GM12878 (cell line): Measurements from ENCODE around the gene GRK2. TPM values are rescaled to one million over a fixed set of nuclear protein-coding genes. Genes with fewer than 3 reads are reported as not detected.

Source experiments
- ATAC-seq: fragments of 200-7000 bp; cut with Tn5 transposase; 3 replicates; pipeline ENCODE4 v1.9.1; 2020; ENCODE audit warnings: mild to moderate bottlenecking, moderate library complexity
- BruUV-seq: library from RNA; stranded (reverse); fragments of 400-500 nt; replicated peaks from 2 replicates; lab custom pipeline; 2021; lab: Mats Ljungman, UMichigan
- CTCF ChIA-PET: fragments of 300-600 bp; sonication (Branson Sonifier 250); formaldehyde crosslinking; extraction: SDS; loops from one replicate; lab custom pipeline; 2021; ENCODE audit warnings: inconsistent platforms; lab: Yijun Ruan, JAX
- POLR2A ChIA-PET: fragments of 350-600 bp; formaldehyde crosslinking; extraction: SDS; loops from one replicate; lab custom pipeline; 2021; ENCODE audit warnings: inconsistent platforms; lab: Charles Lee
- RAD21 ChIA-PET: fragments of 300-600 bp; sonication (Branson Sonifier 250); formaldehyde crosslinking; loops from one replicate; lab custom pipeline; 2023; ENCODE audit warnings: antibody characterized with exemption; ENCODE audit not compliant: unreplicated experiment; lab: Charles Lee
- SMC1A ChIA-PET: fragments of 300-600 bp; sonication (Branson Sonifier 250); formaldehyde crosslinking; loops from one replicate; lab custom pipeline; 2023; ENCODE audit not compliant: unreplicated experiment, uncharacterized antibody; lab: Charles Lee
- DNase-seq: peaks from one replicate; pipeline ENCODE4 v3.0.0-alpha.2; 2011; ENCODE audit warnings: low read depth, low spot score
- FAIRE-seq: peaks from 3 replicates; lab custom pipeline; 2011; peaks lifted over from hg19 to GRCh38; lab: Jason Lieb, UNC
- H2AFZ ChIP-seq: 2 replicates; pipeline ENCODE4 v1.6.0; 2011; ENCODE audit warnings: low read depth, low read length, control low read depth; ENCODE audit not compliant: control insufficient read depth
- H3K27ac ChIP-seq: 2 replicates; pipeline ENCODE4 v1.5.1; 2011; ENCODE audit warnings: control low read depth; ENCODE audit not compliant: control insufficient read depth, insufficient read depth
- H3K27me3 ChIP-seq, 2 experiments: replicated peaks in 1 of 2; 2 replicates each; pipeline versions ENCODE4 v1.6.0 to v1.6.1; 2011; ENCODE audit warnings: low read length in 1 of 2; ENCODE audit not compliant: control insufficient read depth in 2 of 2, insufficient read depth in 2 of 2
- H3K36me3 ChIP-seq, 2 experiments: 2 replicates each; pipeline ENCODE4 v1.5.1; 2011; ENCODE audit warnings: low read length in 1 of 2; ENCODE audit not compliant: control insufficient read depth in 2 of 2, insufficient read depth in 2 of 2
- H3K4me1 ChIP-seq: 2 replicates; pipeline ENCODE4 v1.6.1; 2011; ENCODE audit warnings: mild to moderate bottlenecking, low read length, moderate library complexity, mixed read lengths; ENCODE audit not compliant: control insufficient read depth, insufficient read depth
- H3K4me2 ChIP-seq: 2 replicates; pipeline ENCODE4 v1.6.0; 2011; ENCODE audit warnings: control low read depth; ENCODE audit not compliant: control insufficient read depth, insufficient read depth
- H3K4me3 ChIP-seq: fragments of 200-600 bp; sonication (generic); 2 replicates; pipeline ENCODE4 v1.5.1; 2016
- H3K79me2 ChIP-seq: 2 replicates; pipeline ENCODE4 v1.6.0; 2011; ENCODE audit warnings: low read length; ENCODE audit not compliant: control insufficient read depth, insufficient read depth
- H3K9ac ChIP-seq: 2 replicates; pipeline ENCODE4 v1.8.0; 2011; ENCODE audit warnings: low read length, control low read depth, mixed read lengths; ENCODE audit not compliant: control insufficient read depth, insufficient read depth
- H3K9me3 ChIP-seq: replicated peaks from 3 replicates; pipeline ENCODE4 v1.5.1; 2011; ENCODE audit warnings: mild to moderate bottlenecking, low read length; ENCODE audit not compliant: control insufficient read depth, insufficient read depth
- H4K20me1 ChIP-seq: 2 replicates; pipeline ENCODE4 v1.6.0; 2011; ENCODE audit not compliant: control insufficient read depth, insufficient read depth
- ATF7 ChIP-seq: fragments of 450-650 bp; IDR thresholded peaks from 2 replicates; pipeline ENCODE4 v1.6.1; 2016; ENCODE audit warnings: low read depth, mild to moderate bottlenecking
- BCL11A ChIP-seq: IDR thresholded peaks from 2 replicates; pipeline ENCODE4 v1.6.1; 2011; ENCODE audit warnings: low read depth, low read length
- BCLAF1 ChIP-seq: fragments of 450-650 bp; IDR thresholded peaks from 2 replicates; pipeline ENCODE4 v1.6.1; 2017; ENCODE audit warnings: antibody characterized with exemption, mild to moderate bottlenecking, moderate library complexity
- CHD2 ChIP-seq: IDR thresholded peaks from 2 replicates; pipeline ENCODE4 v1.6.1; 2011; ENCODE audit warnings: low read depth, low read length, improper control_type of control experiment, borderline replicate concordance
- JUNB ChIP-seq: IDR thresholded peaks from 2 replicates; pipeline ENCODE4 v1.6.1; 2016; ENCODE audit warnings: antibody characterized with exemption, mild to moderate bottlenecking
- KDM1A ChIP-seq: fragments of 200-600 bp; sonication (generic); IDR thresholded peaks from 2 replicates; pipeline ENCODE4 v1.6.1; 2016; ENCODE audit warnings: borderline replicate concordance
- MAX ChIP-seq: IDR thresholded peaks from 2 replicates; pipeline ENCODE4 v1.6.1; 2012; ENCODE audit warnings: low read depth, low read length, improper control_type of control experiment
- MYB ChIP-seq: fragments of 150-350 bp; IDR thresholded peaks from 2 replicates; pipeline ENCODE4 v1.6.1; 2014; ENCODE audit warnings: mild to moderate bottlenecking, low read depth, low read length, borderline replicate concordance
- NFXL1 ChIP-seq: fragments of 450-650 bp; IDR thresholded peaks from 2 replicates; pipeline ENCODE4 v1.6.1; 2017; ENCODE audit warnings: antibody characterized with exemption, mild to moderate bottlenecking, borderline replicate concordance
- NFYB ChIP-seq: IDR thresholded peaks from 2 replicates; pipeline ENCODE4 v1.6.1; 2011; ENCODE audit warnings: low read depth, mild to moderate bottlenecking, low read length, improper control_type of control experiment, moderate library complexity; ENCODE audit not compliant: insufficient read depth
- NR2C1 ChIP-seq: fragments of 450-650 bp; IDR thresholded peaks from 2 replicates; pipeline ENCODE4 v1.6.1; 2017; ENCODE audit warnings: antibody characterized with exemption, mild to moderate bottlenecking, moderate library complexity
- NR2F1 ChIP-seq: fragments of 450-650 bp; conservative IDR thresholded peaks from 2 replicates; pipeline ENCODE4 v1.6.1; 2017; ENCODE audit warnings: mild to moderate bottlenecking
- PKNOX1 ChIP-seq: fragments of 450-650 bp; IDR thresholded peaks from 2 replicates; pipeline ENCODE4 v1.6.1; 2016; ENCODE audit warnings: mild to moderate bottlenecking
- RAD51 ChIP-seq: fragments of 450-650 bp; IDR thresholded peaks from 2 replicates; pipeline ENCODE4 v1.6.1; 2016; ENCODE audit warnings: moderate library complexity, mild to moderate bottlenecking, inconsistent platforms
- RCOR1 ChIP-seq: conservative IDR thresholded peaks from 2 replicates; pipeline ENCODE4 v1.6.1; 2012; ENCODE audit warnings: low read depth, low read length, improper control_type of control experiment
- RUNX3 ChIP-seq: IDR thresholded peaks from 2 replicates; pipeline ENCODE4 v1.6.1; 2012; ENCODE audit warnings: low read length, inconsistent platforms
- SMARCA5 ChIP-seq: fragments of 450-650 bp; IDR thresholded peaks from 2 replicates; pipeline ENCODE4 v1.6.1; 2017; ENCODE audit warnings: mild to moderate bottlenecking
- SRF ChIP-seq, 2 experiments: IDR thresholded peaks; 2 replicates each; pipeline ENCODE4 v1.6.1; 2011; ENCODE audit warnings: low read depth in 2 of 2, low read length in 2 of 2, mild to moderate bottlenecking in 1 of 2, moderate library complexity in 1 of 2
- TARDBP ChIP-seq: IDR thresholded peaks from 2 replicates; pipeline ENCODE4 v1.6.1; 2016; ENCODE audit warnings: borderline replicate concordance
- WGBS: methylation state at CpG from one replicate; pipeline ENCODE4 v1.1.6; 2016; ENCODE audit warnings: low lambda C conversion rate; ENCODE audit not compliant: insufficient replicate concordance, insufficient coverage; ENCODE audit errors: missing lambda C conversion rate; 5-methylcytosine and 5-hydroxymethylcytosine counted together
- in situ Hi-C: fragments of 300-500 bp; cut with MboI; formaldehyde crosslinking; loops from 9 replicates; pipeline ENCODE4 v1.14.3; 2018; ENCODE audit warnings: mixed read lengths
- intact Hi-C: fragments of 100-400 bp; cut with micrococcal nuclease; formaldehyde crosslinking; loops from one replicate; pipeline ENCODE4 v1.14.2; 2022; ENCODE audit not compliant: unreplicated experiment
- polyA plus RNA-seq, 11 experiments: library from polyadenylated mRNA; depleted of rRNA in 4 of 11; unstranded in 6 of 11; stranded (reverse) in 5 of 11; fragments of >200 nt; fragmentation: Nextera tagmentation in 4 of 11; fragmentation: Illumina TruSeq in 1 of 11; extraction: Ambion mirVana in 4 of 11; extraction: Trizol in 1 of 11; gene quantifications; 1 replicate in 1 of 11; 2 replicates in 10 of 11; pipeline versions ENCODE4 v1.2.1 to v1.2.3, GENCODE V29; 2011 to 2016; ENCODE audit warnings: inconsistent platforms in 2 of 11, missing spikeins in 2 of 11, low read depth in 1 of 11
- total RNA-seq, 4 experiments: library from RNA; depleted of rRNA in 3 of 4; stranded (reverse); fragments of >200 nt in 3 of 4; fragmentation: Illumina TruSeq in 1 of 4; extraction: Trizol in 1 of 4; gene quantifications; 2 replicates each; pipeline versions ENCODE4 v1.2.1 to v1.2.3, GENCODE V29; 2013 to 2021

The GRK2 gene
- total and polyA plus RNA-seq, 10 of the 15 experiments (the other 5 are each of a cell fraction or from before 2014, with no cell fraction given) = 1.0 to 160 (median 66.1) TPM

GRCh38 chr11:67284811-67285540 lies 18.7 kb downstream of the GRK2 start:
- peaks cover 10% of the 10 kb centered on the region for H3K79me2 ChIP-seq
- H3K4me1 ChIP-seq = peaks cover 18% of the 10 kb centered on the region
- in situ Hi-C loops (no loop called here), intact Hi-C loops (no loop called here)
- FAIRE-seq = no peak
- no peak overlapping the region for H3K27ac ChIP-seq
- no peak overlapping the region for H2AFZ ChIP-seq
- ATAC-seq = no peak
- ChIA-PET SMC1A (no interaction called here), POLR2A (no interaction called here), RAD21 (no interaction called here)
- no peaks in the 10 kb centered on the region for H3K9me3 ChIP-seq
- no peak for DNase-seq
- H3K36me3 ChIP-seq = peaks cover 17 to 63% of the 10 kb centered on the region in 2 experiments; a peak in 3 of 4 replicates
- H3K9ac ChIP-seq = no peak overlapping the region
- no peaks in the 10 kb centered on the region for H4K20me1 ChIP-seq
- no peak for TF ChIP-seq MAX
- TF ChIP-seq KDM1A = no peak
- TF ChIP-seq RUNX3 = no peak
- no peak for TF ChIP-seq ATF7
- no peak for TF ChIP-seq RCOR1
- no peak for TF ChIP-seq BCLAF1
- TF ChIP-seq JUNB = no peak
- TF ChIP-seq MYB = no peak
- TF ChIP-seq NR2F1 = no peak
- TF ChIP-seq SMARCA5 = no peak
- no peak for TF ChIP-seq NR2C1
- no peak for TF ChIP-seq NFXL1
- TF ChIP-seq BCL11A = no peak
- TF ChIP-seq CHD2 = no peak
- TF ChIP-seq TARDBP = no peak
- no peak for TF ChIP-seq NFYB
- TF ChIP-seq RAD51 = no peak
- no peak for TF ChIP-seq SRF (IDR thresholded peaks at IDR 0.05; ENCODE audit: low read depth in 2 of 2, low read length in 2 of 2)
- no peak for TF ChIP-seq PKNOX1
- TF ChIP-seq, all 136 proteins: peak for 0
- BruUV-seq = no TSS peak
- Histone ChIP-seq H3K4me3 (no peak overlapping the region), H3K27me3 (no peaks in the 10 kb centered on the region), H3K4me2 (no peak overlapping the region)
- CTCF ChIA-PET = no interaction called here
- WGBS = 92% methylated on average over 43 of the region's 45 CpGs
